ENCODE measurements around the gene INSRR. TPM values are rescaled to one million over a fixed set of nuclear protein-coding genes. Genes with fewer than 3 reads are reported as not detected.

The INSRR gene
- total and polyA plus RNA-seq, 2 of the 4 experiments (the other 2 are of a cell fraction), result not detected

- Histone ChIP-seq H2BK5ac (ENCODE audit: low read depth, low read length, poor library complexity, severe bottlenecking) (no peak overlapping the region), H2BK15ac (ENCODE audit: low read depth, low read length) (no peak overlapping the region), H3K36me3 (ENCODE audit: control insufficient read depth, insufficient read depth, low read length) (peaks cover 56% of the 10 kb centered on the region), H2AFZ (replicated peaks; ENCODE audit: low read length, poor library complexity) (no peak overlapping the region), H2BK120ac (ENCODE audit: low read depth, low read length) (no peak overlapping the region), H3K56ac (ENCODE audit: extremely low read depth, insufficient read depth, low read length) (no peak overlapping the region), H3K4me1 (ENCODE audit: control insufficient read depth, insufficient read depth, low read length) (peaks cover 2% of the 10 kb centered on the region; the same call in 1 of the 2 replicates), H3K18ac (ENCODE audit: low read depth, low read length) (no peak overlapping the region), H3K4ac (ENCODE audit: low read depth, low read length) (no peak overlapping the region), H4K5ac (ENCODE audit: low read depth, low read length) (no peak overlapping the region), H2AK9ac (replicated peaks; ENCODE audit: low read depth, low read length, poor library complexity) (no peak overlapping the region), H3K9me1 (ENCODE audit: insufficient read depth, low read length) (no peaks in the 10 kb centered on the region), H2BK20ac (ENCODE audit: low read depth, low read length) (no peak overlapping the region), H3K27me3 (ENCODE audit: control insufficient read depth, insufficient read depth, low read length) (no peaks in the 10 kb centered on the region), H3K14ac (replicated peaks; ENCODE audit: low read depth, low read length) (no peak overlapping the region), H3K79me1 (ENCODE audit: low read depth in 1 of 2, low read length in 2 of 2) (peaks cover 0 to 18% of the 10 kb centered on the region in 2 experiments; a peak in 2 of 4 replicates), H4K91ac (ENCODE audit: insufficient read depth, low read depth, low read length) (no peak overlapping the region), H3K9me3 (ENCODE audit: control insufficient read depth, insufficient read depth, low read length) (no peaks in the 10 kb centered on the region), H3K23ac (ENCODE audit: low read depth, low read length) (no peak overlapping the region), H3K4me3 (ENCODE audit: insufficient read depth, low read depth, low read length) (no peak overlapping the region), H3K9ac (ENCODE audit: low read depth, low read length) (no peak overlapping the region), H4K20me1 (ENCODE audit: insufficient read depth, low read length) (peaks cover 34% of the 10 kb centered on the region), H4K8ac (ENCODE audit: low read depth in 2 of 2, low read length in 2 of 2) (no peak overlapping the region), H2AK5ac (ENCODE audit: low read depth, low read length) (no peak overlapping the region), H3K4me2 (ENCODE audit: low read depth, low read length) (no peak overlapping the region), H3K27ac (ENCODE audit: insufficient read depth, low read length) (no peak overlapping the region)
- intact Hi-C loops (cut with micrococcal nuclease), result loop anchor here (5.0 kb wide), 1 partner anchor 127 kb away; the partner anchor contains the start of gene LRRC71
- CTCF ChIA-PET, result interaction anchor here (0.7 to 1.9 kb wide), 3 partner anchors 64 to 94 kb away, joined by 3 to 5 read pairs (median 3); no protein-coding TSS in a partner anchor
- DNase-seq, result no peak
- no TSS peak for BruUV-seq (replicated peaks)
- POLR2A ChIA-PET (ENCODE audit: unreplicated experiment), result interaction anchor here (0.5 kb wide), 1 partner anchor 66 kb away, joined by 3 read pairs; no protein-coding TSS in a partner anchor
- WGBS, 2 experiments (ENCODE audit: extremely low coverage in 2 of 2, insufficient read length in 1 of 2), result 100% methylated on average over 3 of the region's 5 CpGs; no CpG with 5 or more reads in 1 of the 2 experiments
- in situ Hi-C loops (cut with MboI; ENCODE audit: low sequenced_read_pairs), result no loop called here
- TF ChIP-seq MAFK (IDR thresholded peaks at IDR 0.05; ENCODE audit: low read depth, low read length) (no peak), RFX5 (IDR thresholded peaks at IDR 0.05; ENCODE audit: low read depth, low read length) (no peak)
- no peak for ATAC-seq (ENCODE audit: low read depth)
- dilution Hi-C loops (cut with HindIII; ENCODE audit: low sequenced_read_pairs, unreplicated experiment), result no loop called here
Observed at GRCh38 chr1:156795374-156795733, 63.6 kb downstream of the INSRR start.

Measured in IMR-90 (cell line).